ENCODE data around the gene FCGBP.

- TF ChIP-seq POLR2AphosphoS5 (IDR thresholded peaks at IDR 0.05; ENCODE audit: low read depth, low read length) = no peak
- TF ChIP-seq POLR2A (IDR thresholded peaks at IDR 0.05; ENCODE audit: low read depth, low read length) = no peak
- no peak for TF ChIP-seq TAF1 (IDR thresholded peaks at IDR 0.05; ENCODE audit: low read depth, low read length)
- no peak for TF ChIP-seq PAX5 (IDR thresholded peaks at IDR 0.05; ENCODE audit: insufficient read depth, low read length, severe bottlenecking)
- TF ChIP-seq SPI1 (IDR thresholded peaks at IDR 0.05; ENCODE audit: low read depth, low read length) = no peak
- no peak for TF ChIP-seq POU2F2 (IDR thresholded peaks at IDR 0.05; ENCODE audit: low read depth, low read length)
Measured at GRCh38 chr19:39927524-39928356, 6.7 kb downstream of the FCGBP start.

All from GM12891 (cell line).